Right forelimb (tissue), 1 donor: ENCODE data around the gene DUS3L.

Source experiments
- DNase-seq: peaks from one replicate; pipeline ENCODE4 v3.0.0-alpha.2; 2018

Gene DUS3L

GRCh38 chr19:5822181-5822844 lies 31.4 kb upstream of the DUS3L start:
- DNase-seq: no peak

- DNase-seq: no peak
Observed at GRCh38 chr19:5821521-5822180, 30.7 kb upstream of the DUS3L start.

GRCh38 chr19:5820785-5821184 lies 29.8 kb upstream of the DUS3L start:
- no peak for DNase-seq

GRCh38 chr19:5818594-5818993 lies 27.6 kb upstream of the DUS3L start:
- DNase-seq: no peak

- no peak for DNase-seq
Observed at GRCh38 chr19:5817218-5817617, 26.3 kb upstream of the DUS3L start.

- DNase-seq: no peak
Observed at GRCh38 chr19:5814852-5815246, 23.9 kb upstream of the DUS3L start.

- no peak for DNase-seq
Observed at GRCh38 chr19:5814123-5814851, 23.3 kb upstream of the DUS3L start.

GRCh38 chr19:5811117-5811516 lies 20.2 kb upstream of the DUS3L start:
- DNase-seq: no peak

- DNase-seq: no peak
Observed at GRCh38 chr19:5809469-5809868, 18.5 kb upstream of the DUS3L start.

- DNase-seq: no peak
Observed at GRCh38 chr19:5809053-5809452, 18.1 kb upstream of the DUS3L start.

GRCh38 chr19:5808120-5808816 lies 17.3 kb upstream of the DUS3L start:
- no peak for DNase-seq

GRCh38 chr19:5806905-5807304 lies 15.9 kb upstream of the DUS3L start:
- no peak for DNase-seq

- no peak for DNase-seq
Observed at GRCh38 chr19:5806133-5806489, 15.1 kb upstream of the DUS3L start.

- peak; percentile 78 for DNase-seq
Observed at GRCh38 chr19:5805462-5806132, 14.6 kb upstream of the DUS3L start.

- DNase-seq: no peak
Observed at GRCh38 chr19:5804516-5805461, 13.8 kb upstream of the DUS3L start, which contains the start of gene NRTN. Gene NRTN, plus strand, starts transcription at chr19:5805067. Its CDS starts 19,099 bp downstream, at chr19:5824166.

- peak; percentile 96 for DNase-seq
Observed at GRCh38 chr19:5803752-5804515, 13.0 kb upstream of the DUS3L start.

- no peak for DNase-seq
Observed at GRCh38 chr19:5803441-5803751, 12.4 kb upstream of the DUS3L start.

GRCh38 chr19:5801796-5802619 lies 11.0 kb upstream of the DUS3L start:
- DNase-seq: peak; percentile 74

- DNase-seq: no peak
Observed at GRCh38 chr19:5800361-5801270, 9.7 kb upstream of the DUS3L start.
